HFF-Myc (cell line): ENCODE measurements around the gene RFX8.

ENCODE experiments used
- DNase-seq: peaks from one replicate; pipeline ENCODE4 v3.0.0-alpha.2; 2011; ENCODE audit warnings: low read depth; ENCODE audit errors: extremely low read depth
- H3K4me3 ChIP-seq: replicated peaks from 2 replicates; pipeline ENCODE4 v1.5.1; 2011; ENCODE audit warnings: low read depth, mild to moderate bottlenecking, control low read depth, low read length
- CTCF ChIP-seq: IDR thresholded peaks from 2 replicates; pipeline ENCODE4 v1.5.1; 2012; ENCODE audit warnings: mild to moderate bottlenecking, low read depth, low read length, control low read depth; ENCODE audit errors: missing control alignments

Gene RFX8

GRCh38 chr2:101477556-101477955 lies 2.6 kb upstream of the RFX8 start:
- DNase-seq: no peak
- no peak for TF ChIP-seq CTCF
- H3K4me3 ChIP-seq: no peak overlapping the region

GRCh38 chr2:101476605-101477208 lies 1.8 kb upstream of the RFX8 start:
- no peak overlapping the region for H3K4me3 ChIP-seq
- no peak for TF ChIP-seq CTCF
- DNase-seq: no peak

GRCh38 chr2:101473911-101474701 lies 806 bp downstream of the RFX8 start:
- no peak for DNase-seq
- peak overlapping the region; percentile 66 for H3K4me3 ChIP-seq
- no peak for TF ChIP-seq CTCF

GRCh38 chr2:101473591-101473910 lies 1.4 kb downstream of the RFX8 start:
- no peak for TF ChIP-seq CTCF
- H3K4me3 ChIP-seq: peak overlapping the region; percentile 66
- DNase-seq: no peak

GRCh38 chr2:101469863-101470262 lies 5.0 kb downstream of the RFX8 start:
- DNase-seq: no peak
- H3K4me3 ChIP-seq: no peak overlapping the region
- no peak for TF ChIP-seq CTCF

GRCh38 chr2:101467306-101467705 lies 7.6 kb downstream of the RFX8 start:
- no peak overlapping the region for H3K4me3 ChIP-seq
- DNase-seq: no peak
- TF ChIP-seq CTCF: no peak

- no peak for DNase-seq
- no peak overlapping the region for H3K4me3 ChIP-seq
- TF ChIP-seq CTCF: no peak
These were observed 8.5 kb downstream of the RFX8 start for GRCh38 chr2:101466426-101466825.
